Measurements from ENCODE around the gene TRPM3.

The TRPM3 gene

DNA sequence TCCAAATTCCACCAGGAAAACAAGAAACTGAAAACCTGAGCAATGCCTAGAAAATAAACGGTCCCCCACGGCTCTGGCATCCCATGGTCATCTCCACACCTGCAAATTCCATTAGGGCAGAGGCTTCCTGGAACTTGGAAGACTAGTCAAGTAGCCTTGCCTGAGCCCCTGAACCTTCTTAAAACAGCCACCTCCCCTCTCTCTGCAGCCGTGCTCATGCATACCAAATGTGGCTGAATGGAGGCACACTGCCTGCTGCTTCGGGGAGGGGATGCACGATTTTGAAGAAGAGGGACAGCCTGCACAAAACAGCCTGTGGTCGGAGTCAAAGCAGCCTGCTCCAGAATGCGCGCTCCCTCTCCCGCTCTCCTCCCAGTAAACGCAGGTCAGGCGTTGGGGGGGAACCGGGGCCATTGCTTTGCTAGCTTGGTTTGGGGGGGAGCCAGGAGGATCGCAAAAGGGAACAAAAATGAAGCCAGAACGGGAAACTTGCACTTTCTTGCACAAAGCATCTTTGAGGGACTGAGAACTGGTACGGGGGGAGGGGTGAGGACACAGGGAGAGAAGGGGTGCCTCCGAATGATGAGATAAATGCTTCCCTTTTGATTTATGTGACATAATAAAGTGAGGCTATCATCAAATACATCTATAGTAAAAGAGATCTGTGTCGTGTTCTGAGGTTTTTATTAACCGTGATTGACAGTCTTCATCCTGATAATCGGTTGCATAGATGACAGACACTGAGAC is at the start of gene TRPM3:
Gene TRPM3 (minus strand): TSS at position 347 of the 747 bp plus-strand sequence. CDS start 267 bp downstream, at position 80.
- peak; percentile 54 for DNase-seq (ENCODE audit: low spot score)

DNA sequence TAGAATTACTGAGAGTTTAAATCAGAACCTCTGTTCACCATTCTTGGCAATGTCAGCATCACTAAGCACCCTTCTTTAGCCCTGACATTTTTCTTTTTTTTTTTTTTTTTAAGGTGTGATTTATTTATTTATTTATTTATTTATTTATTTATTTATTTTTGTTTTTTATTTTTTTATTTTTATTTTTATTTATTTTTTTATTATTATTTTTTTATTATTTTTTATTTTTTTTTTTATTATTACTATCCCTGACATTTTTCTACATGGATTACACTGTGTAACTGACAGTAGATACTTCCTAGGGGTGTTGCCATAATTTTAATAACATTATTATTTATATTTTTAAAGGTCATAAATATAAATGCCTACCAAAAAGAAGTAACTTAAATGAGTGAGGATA is 47.0 kb upstream of the TRPM3 start:
- no peak for DNase-seq (ENCODE audit: low spot score)

DNA sequence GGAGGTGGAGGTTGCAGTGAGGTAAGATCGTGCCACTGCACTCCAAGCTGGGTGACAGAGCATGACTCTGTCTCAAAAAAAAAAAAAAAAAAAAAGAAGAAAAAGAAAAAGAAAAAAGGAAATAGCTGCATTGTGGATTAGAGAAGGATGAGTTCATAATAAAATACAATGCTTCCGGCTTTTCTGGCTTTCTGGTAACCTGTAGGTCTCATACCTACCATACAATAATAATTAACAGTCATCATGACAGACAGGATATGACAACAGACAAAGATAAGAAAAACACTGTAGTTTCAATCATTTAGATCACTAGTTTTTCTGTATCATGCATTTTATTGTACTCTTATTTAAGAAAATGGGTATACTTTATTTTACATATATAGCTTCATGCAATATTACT is 40.7 kb upstream of the TRPM3 start:
- DNase-seq (ENCODE audit: low spot score) = no peak

DNA sequence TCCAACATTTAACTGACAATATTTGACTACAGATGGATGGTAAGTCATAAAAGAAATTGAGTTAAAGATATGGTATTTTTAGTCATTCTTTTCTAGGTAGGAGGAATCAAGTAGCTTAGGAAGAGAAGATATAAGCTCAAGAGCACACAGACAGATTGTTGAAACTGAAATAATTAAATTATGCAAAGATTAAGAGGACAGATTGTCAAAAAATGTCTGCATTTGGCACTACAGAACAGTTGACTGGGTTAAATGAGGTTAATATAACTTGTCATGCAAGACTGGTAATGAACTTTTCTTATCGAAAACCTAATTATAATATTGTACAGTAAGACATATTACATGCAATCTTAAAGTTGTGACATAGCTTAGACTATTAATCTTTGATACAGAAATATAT is 36.3 kb upstream of the TRPM3 start:
- DNase-seq (ENCODE audit: low spot score) = no peak

DNA sequence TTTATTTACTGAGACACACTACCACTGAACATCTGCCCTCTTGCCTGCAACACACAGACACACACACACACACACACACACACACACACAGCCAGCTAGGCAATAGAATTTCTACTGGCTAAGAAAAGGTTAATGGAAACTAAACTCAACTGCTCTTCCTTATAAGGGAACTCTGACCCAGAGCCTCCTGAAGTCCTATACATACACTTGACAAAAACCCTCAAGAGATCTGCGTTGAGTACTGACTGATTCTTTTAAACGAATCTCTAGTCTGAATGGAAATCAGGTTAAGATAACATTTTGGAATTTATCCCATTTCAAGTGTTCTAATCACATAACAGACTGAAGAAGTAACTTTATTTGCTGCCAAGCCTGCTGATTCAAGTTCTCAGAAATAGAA is 25.9 kb upstream of the TRPM3 start:
- no peak for DNase-seq (ENCODE audit: low spot score)

DNA sequence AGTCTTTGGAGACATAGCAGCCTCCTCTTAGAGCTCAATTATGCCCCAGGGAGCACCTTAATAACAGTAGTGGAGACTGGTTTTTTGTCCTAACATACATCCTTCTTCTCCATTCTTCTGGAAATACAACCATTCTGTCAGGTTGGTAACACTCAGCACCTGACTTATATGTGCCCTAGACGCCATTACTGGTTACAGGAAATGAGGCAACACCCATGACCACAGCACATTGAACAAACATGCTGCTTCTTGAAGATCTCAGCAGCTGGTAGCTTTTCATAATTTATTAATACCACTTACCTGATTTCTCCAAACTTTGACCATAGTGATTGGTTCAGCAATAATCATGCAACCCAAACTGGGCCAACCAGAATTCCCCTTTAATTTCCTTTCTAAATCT is 25.1 kb upstream of the TRPM3 start:
- no peak for DNase-seq (ENCODE audit: low spot score)

DNA sequence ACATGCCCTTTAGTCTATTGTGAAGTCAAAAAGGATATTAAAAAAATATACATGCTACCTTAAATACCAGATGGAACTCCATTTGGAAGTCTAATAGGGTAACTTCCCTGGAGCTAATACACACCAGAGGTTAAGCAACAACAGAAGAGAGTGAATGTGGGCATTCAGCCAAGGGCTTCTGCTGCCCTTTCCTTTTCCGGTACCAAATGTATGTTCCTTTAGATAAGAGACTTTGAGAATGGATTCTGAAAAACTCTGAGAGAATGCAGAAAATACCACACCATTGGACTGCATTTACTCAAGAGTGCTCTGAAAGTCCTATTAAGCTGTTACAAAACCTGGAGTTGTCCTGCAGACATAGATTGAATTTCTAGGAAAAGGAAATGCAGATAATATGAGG is 23.8 kb upstream of the TRPM3 start:
- DNase-seq (ENCODE audit: low spot score) = no peak

DNA sequence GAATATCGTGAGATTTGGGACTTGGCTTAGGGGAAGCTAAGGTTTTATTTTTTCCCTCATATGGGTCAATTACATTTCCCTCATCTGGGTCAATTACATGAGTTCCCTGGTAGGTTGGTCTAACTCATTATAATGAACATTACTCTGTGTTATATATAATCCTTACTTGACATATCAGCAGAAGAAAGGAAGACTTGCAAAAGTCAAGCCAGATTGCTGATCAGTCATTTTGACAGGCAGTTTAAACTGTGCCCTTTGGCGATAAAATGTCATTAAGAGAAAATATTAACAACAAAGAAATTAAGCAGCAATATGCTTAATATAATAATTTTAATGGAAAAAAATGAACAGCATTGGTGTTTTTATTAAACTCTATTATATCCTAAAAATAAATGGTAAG is 23.1 kb upstream of the TRPM3 start:
- DNase-seq (ENCODE audit: low spot score) = no peak

DNA sequence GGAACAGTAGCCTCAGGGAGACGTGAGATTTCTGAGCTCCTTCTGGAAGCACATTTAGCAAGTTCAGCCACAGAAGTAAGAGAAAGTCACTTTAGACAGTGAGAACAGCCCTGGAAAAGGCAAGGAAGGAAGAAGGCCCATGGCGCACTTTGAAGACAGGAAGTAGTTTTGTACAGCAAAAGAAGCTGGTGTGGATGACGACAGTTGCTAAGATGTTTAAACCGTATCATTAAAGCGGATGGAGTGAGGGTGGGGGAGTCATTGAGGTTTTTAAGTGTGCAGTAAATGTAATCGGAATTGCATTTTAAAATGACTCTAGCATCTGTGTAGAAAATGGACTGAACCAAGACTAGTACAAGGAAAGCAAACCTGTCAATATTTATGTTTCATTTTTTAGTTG is 15.3 kb upstream of the TRPM3 start:
- DNase-seq (ENCODE audit: low spot score) = no peak

DNA sequence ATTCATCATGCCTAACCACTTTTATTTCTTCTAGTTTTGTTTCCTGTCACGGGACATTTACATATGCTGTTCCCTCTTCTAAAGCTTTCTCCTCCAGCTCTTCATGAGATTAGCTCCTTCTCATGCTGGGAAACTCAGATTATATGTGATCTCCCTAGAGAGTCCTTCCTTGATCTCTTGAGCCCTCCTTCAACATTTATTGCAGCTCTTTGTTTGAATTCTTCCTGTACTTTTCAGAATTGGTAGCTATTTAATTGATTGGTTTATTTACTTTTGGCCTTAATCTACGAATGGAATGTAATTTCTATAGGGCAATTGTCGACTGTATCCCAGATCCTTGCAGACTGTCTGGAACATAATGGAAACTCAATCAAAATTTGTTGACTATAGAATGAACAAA is 9.7 kb upstream of the TRPM3 start:
- DNase-seq (ENCODE audit: low spot score) = no peak

DNA sequence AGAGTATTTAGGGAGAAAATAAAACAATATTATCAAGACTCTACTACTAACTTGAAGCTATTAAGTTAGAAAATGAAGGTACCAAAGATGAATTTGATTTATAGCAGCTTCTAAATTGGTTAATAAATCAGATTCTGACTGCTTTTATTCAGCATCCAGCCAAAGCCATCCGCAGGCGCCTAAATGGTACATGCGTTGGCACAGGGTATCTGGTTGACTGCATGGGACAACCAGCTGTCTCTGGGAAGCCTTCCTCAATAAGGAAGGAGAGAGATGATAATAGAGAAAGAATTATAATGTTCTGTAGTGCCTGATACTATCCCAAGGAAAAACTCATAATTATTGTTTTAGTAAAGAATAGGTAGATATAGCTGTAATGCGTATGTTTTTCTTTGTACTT is 9.1 kb upstream of the TRPM3 start:
- DNase-seq (ENCODE audit: low spot score) = no peak

DNA sequence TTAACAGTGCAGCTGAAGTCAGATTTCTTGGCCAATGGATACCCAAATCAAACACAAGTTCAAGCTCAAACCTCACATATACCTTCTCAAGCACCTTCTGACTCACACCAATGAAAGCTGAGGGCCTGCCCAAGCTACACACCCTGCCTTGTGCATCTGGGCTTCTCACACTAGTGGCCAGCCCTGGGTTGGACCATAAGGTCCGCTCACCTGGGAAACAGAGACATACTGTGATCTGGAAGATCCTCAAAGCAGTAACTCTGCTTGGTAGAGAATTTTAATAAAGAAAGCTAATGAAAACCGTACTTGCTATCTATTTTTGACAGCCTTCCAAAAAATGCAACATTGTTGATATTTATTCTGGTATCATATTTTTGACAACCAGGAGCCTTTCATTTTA is 7.4 kb upstream of the TRPM3 start:
- no peak for DNase-seq (ENCODE audit: low spot score)

DNA sequence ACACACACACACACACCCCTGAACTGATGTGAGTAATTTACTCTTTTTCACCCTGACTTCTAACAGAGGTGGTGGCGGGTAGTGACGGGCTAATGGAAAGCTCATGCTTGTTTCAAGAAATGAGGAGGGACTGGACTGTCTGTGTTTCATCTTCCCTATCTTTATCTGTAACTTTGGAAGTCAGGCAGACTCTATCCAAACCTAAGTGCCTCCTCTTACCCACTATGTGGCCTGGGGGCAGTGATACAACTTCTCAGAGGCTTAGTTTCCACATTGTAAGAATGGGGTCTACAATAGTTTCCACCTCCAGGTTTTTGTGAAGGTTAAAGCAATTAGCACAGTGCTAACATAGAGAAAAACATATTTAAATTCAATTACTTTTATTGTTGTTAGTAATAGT is 5.9 kb upstream of the TRPM3 start:
- no peak for DNase-seq (ENCODE audit: low spot score)

DNA sequence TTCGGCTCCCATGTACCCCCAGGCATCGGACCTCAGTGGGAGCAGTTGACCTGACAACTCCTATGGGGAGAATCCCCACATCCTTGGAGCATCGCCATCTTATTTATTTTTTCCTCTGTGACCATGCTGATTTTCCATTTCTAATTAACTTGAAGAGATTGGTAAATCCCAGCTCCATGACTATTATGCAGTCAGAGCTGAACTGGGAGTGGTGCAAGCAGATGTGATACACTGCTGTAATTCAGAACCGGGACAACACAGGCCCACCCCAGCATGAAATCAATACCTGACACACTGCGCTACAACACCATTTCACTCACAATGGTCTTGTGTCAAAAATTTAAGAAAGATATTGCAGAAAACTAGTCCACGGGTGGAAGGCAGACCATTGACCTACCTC is 1.0 kb upstream of the TRPM3 start:
- DNase-seq (ENCODE audit: low spot score) = no peak

DNA sequence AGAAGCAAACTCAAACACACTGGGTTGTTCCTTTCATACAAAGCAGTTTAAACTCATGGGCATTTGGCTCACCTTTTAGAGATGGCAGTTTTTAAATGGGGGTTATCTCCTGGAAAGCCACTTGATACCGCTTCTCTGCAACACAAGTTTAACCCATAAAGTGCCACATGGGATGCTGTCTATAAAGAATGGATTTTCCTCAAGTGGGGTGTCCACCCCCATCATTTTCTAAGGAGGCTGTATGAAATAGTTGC is 528 bp upstream of the TRPM3 start:
- DNase-seq (ENCODE audit: low spot score) = no peak

DNA sequence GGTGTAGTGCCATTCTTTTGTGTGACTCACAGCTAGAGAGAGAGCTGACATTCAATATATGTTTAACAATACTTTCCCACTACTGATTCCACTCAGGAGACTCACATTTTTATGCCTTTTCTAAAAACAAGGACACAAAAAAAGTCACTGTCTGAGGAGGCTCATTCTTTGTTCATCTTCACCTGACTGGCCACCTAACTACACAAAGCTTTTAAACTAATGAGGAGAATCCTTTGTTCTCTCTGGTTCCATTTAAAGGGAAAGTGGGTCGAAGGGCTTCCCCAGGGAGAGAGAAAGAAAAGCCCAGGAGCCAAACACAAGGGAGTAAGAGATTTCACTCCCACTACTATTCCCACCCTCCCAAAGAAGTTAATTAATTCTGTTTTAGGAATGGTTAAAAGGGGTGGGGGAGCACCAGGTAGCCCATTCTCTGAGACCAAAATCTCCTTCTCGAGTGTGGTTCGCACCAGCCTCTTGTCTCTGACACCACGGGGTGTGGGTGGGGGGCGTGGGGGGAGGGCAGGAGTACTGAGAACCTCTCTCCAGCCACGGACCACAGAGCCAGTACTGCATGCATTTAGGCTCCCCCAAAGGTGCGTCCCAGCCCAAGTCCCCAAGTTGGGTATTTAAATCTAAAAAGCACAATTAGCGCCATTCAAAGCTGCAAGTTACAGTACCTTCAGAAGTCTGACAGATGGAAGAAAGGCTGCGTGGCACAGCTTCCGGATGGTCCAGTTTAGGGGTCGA is 747 bp downstream of the TRPM3 start:
- DNase-seq (ENCODE audit: low spot score) = no peak

DNA sequence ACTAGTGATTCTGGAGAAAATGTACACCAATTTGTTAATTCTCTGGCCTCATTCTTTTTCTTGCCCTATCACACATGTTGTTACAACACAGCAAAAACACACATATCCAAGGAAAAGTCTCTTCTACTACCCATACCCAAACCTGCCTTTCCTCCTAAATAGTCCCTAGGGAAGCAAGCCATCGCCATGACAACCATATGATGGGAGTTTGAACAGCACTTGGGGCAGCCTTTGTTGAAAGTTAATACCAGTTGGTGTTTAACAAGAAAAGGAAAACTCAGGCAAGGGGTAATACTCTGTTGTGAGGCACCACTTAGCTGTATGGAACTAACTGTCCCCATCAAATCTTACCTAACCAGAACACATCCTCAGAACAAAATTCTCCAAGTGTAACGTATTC is 1.7 kb downstream of the TRPM3 start:
- no peak for DNase-seq (ENCODE audit: low spot score)

DNA sequence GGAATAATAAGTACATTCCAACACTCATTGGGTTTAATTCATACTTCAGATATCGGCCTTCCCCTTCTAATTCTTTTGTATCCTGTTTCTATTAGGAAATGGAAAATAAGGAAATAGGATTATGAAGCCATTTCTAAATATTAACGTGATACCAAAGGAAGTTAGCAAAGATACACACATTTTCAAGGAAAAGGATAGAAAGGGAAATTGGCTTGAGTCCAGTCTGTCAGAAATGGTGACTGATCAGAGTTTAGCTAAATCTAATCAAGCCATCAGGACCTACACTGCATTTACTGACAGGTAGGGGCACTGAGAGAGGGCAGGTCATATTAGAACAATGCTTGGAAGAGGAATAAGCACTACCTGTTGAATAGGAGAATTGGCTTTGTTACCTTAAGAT is 3.1 kb downstream of the TRPM3 start:
- DNase-seq (ENCODE audit: low spot score) = no peak

DNA sequence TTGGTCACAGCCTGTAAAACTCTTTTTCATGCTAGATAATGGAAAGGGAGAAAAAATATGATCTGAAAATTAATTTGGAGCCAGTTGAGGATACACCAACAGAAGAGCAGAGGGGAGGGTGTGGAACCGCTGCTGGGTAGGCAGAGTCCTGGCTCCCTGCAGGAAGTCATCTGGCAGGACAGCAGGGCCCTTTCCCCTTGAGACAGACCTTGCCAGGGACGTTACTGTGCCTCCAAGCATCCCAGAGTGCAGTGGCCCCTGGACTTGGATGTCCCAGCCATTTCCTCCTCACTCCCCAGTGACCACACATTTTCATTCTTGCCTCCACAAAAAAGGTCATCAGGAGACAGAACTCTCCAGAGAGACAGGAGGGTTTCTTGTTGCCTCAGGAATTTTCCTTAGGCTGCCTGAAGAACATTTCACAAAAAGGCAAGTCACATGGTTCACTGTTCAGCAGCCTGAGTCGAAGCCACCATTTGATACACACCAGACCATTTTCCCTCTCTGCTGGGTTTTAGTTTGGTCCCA is 5.9 kb downstream of the TRPM3 start:
- peak; percentile 65 for DNase-seq (ENCODE audit: low spot score)

DNA sequence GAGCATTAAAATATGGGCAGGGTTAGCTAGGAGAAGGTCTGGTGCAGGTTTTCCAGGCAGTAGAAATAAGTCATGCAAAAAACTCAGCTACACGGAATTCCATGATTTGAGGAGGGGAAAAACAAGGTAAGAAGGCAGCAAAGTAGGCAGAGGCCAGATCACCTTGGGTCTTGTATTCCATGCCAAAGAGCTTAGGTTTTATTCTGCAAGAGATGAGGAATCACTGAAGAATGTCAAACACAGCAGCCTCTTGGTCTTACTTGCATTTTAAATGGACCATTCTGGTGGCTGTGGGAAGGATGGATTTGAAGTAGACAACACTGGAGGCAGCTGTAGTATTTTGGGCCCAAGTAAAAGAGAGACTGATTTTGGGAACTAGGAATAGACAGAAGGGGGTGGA is 8.6 kb downstream of the TRPM3 start:
- no peak for DNase-seq (ENCODE audit: low spot score)

DNA sequence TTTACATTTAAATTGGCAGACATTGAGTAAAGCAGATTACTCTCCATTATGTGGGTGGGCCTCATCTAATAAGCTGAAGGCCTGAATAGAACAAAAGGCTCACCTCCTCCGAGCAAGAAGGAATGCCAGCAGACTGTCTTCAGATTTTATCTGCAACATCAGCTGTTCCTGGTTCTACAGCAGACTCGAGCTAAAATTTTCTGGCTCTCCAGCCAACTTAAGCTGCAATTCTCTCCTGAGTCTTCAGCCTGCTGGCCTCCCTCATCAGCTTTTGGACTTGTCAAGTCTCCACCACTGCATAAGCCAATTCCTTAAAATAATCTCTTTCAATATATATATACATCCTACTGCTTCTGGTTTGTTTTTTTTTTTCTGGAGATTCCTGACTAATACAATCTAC is 12.5 kb downstream of the TRPM3 start:
- DNase-seq (ENCODE audit: low spot score) = no peak

DNA sequence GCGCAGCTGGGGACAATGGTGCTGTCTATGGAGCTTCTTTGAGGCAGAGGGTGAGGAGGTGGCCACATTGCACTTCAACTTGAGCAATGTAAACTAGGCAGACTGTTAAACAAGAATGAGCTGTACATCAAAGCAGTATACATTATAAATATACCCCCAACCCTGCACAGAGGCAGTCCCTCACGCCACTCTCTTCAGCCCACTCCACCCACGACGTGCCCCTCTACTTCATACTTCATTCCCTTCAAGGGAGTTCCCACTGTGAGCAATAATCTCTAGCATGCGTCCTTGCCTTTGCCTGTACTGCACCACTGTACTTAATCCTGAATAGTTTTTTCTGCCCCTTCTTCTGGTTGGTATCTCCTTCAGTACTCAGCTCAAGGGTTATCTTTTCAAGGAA is 14.4 kb downstream of the TRPM3 start:
- DNase-seq (ENCODE audit: low spot score) = peak; percentile 18

DNA sequence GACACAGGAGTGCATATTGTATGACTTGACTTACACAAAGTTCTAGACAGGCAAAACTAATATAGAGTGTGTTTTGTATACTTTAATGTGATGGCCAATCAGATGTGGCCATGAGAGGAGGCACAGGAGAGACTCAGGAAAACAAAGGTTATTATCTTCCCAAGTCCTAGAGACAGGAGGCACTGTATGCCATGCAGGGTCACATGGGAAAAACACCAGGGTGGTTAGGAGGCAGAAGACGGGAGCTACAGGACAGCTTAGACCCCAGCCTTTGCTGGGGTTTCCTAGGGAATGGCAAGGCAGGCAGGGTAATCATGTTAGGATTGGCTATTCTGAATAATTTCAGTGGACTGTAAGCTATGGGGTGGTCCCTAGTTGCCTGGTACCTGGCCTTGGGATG is 16.2 kb downstream of the TRPM3 start:
- DNase-seq (ENCODE audit: low spot score) = no peak

DNA sequence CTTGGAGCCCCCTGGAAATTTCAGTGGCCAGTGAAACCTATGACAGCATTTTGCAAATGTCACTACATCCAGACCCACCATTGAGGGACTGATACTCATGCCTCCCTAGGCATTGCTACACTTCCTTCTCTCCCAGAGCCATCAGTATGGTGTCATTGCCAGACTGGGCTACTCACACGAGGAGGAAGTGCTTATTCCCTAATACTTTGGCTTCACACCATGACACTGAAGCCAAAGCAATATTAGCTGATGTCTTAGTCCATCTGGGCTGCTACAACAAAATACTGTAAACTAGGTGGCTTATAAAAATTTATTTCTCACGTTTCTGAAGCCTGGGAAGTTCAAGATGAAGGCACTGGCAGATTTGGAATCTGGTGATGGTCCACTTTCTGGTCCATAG is 22.6 kb downstream of the TRPM3 start:
- no peak for DNase-seq (ENCODE audit: low spot score)

All from Ammon's horn (tissue), 1 donor.